B cell (primary cell): ENCODE data around the gene LUC7L.

Experiments
- EZH2 ChIP-seq: IDR thresholded peaks from 2 replicates; pipeline ENCODE4 v1.6.1; 2012; ENCODE audit warnings: borderline replicate concordance, low read depth, mild to moderate bottlenecking, moderate library complexity, low read length; ENCODE audit not compliant: insufficient read depth, poor library complexity, severe bottlenecking
- TF ChIP-seq, protein P1 (sequence below): fragments of 200-600 bp; IDR thresholded peaks from one replicate; pipeline ENCODE4 v1.8.0; 2022; ENCODE audit warnings: antibody characterized with exemption, mild to moderate bottlenecking

DNA sequence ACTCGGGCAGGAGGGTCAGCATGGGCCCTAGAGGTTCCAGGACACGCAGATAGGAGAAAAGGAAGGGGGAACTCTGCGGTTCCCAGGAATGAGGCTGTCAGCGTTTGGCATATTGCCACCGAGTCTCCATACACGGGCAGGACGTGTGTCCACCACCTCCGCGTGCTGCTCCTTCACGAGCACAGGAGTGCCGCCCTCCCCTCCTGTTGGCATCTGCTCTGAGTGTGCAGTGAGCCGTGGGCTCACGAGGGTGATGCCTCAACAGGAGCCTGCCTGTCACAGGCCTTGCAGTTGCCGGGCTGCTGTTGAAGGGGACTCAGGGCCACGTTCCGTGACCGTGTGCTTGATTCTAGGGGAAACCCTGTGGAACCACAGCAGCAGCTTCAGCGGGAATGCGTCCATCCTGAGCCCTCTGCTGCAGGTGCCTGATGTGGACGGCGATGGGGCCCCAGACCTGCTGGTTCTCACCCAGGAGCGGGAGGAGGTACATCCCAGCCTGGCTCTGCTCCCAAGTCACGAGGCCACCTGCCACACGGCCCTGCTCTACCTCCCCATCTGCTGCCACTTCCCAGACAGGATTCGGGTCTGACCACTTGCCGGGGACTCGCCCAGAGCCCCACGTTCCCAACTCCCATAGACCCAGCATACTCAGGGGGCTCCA lies 31.9 kb upstream of the LUC7L start:
- TF ChIP-seq, protein P1, sequence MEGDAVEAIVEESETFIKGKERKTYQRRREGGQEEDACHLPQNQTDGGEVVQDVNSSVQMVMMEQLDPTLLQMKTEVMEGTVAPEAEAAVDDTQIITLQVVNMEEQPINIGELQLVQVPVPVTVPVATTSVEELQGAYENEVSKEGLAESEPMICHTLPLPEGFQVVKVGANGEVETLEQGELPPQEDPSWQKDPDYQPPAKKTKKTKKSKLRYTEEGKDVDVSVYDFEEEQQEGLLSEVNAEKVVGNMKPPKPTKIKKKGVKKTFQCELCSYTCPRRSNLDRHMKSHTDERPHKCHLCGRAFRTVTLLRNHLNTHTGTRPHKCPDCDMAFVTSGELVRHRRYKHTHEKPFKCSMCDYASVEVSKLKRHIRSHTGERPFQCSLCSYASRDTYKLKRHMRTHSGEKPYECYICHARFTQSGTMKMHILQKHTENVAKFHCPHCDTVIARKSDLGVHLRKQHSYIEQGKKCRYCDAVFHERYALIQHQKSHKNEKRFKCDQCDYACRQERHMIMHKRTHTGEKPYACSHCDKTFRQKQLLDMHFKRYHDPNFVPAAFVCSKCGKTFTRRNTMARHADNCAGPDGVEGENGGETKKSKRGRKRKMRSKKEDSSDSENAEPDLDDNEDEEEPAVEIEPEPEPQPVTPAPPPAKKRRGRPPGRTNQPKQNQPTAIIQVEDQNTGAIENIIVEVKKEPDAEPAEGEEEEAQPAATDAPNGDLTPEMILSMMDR: no peak
- TF ChIP-seq EZH2: no peak
